Activated CD4-positive, alpha-beta T cell treated with anti-CD3 and anti-CD28 coated beads, Interleukin-2, amount 50 U/mL, for 48 hours (primary cell): Measurements from ENCODE around the gene KIF20B.
A peak's percentile ranks its signal among the peaks of the same experiment; 100 is the strongest.

Experiments used
- DNase-seq, 2 experiments: peaks; one replicate each; pipeline ENCODE4 v3.0.0-alpha.2; 2020

Gene KIF20B, protein sequence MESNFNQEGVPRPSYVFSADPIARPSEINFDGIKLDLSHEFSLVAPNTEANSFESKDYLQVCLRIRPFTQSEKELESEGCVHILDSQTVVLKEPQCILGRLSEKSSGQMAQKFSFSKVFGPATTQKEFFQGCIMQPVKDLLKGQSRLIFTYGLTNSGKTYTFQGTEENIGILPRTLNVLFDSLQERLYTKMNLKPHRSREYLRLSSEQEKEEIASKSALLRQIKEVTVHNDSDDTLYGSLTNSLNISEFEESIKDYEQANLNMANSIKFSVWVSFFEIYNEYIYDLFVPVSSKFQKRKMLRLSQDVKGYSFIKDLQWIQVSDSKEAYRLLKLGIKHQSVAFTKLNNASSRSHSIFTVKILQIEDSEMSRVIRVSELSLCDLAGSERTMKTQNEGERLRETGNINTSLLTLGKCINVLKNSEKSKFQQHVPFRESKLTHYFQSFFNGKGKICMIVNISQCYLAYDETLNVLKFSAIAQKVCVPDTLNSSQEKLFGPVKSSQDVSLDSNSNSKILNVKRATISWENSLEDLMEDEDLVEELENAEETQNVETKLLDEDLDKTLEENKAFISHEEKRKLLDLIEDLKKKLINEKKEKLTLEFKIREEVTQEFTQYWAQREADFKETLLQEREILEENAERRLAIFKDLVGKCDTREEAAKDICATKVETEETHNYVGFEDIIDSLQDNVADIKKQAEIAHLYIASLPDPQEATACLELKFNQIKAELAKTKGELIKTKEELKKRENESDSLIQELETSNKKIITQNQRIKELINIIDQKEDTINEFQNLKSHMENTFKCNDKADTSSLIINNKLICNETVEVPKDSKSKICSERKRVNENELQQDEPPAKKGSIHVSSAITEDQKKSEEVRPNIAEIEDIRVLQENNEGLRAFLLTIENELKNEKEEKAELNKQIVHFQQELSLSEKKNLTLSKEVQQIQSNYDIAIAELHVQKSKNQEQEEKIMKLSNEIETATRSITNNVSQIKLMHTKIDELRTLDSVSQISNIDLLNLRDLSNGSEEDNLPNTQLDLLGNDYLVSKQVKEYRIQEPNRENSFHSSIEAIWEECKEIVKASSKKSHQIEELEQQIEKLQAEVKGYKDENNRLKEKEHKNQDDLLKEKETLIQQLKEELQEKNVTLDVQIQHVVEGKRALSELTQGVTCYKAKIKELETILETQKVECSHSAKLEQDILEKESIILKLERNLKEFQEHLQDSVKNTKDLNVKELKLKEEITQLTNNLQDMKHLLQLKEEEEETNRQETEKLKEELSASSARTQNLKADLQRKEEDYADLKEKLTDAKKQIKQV (N-terminal part only)

DNA sequence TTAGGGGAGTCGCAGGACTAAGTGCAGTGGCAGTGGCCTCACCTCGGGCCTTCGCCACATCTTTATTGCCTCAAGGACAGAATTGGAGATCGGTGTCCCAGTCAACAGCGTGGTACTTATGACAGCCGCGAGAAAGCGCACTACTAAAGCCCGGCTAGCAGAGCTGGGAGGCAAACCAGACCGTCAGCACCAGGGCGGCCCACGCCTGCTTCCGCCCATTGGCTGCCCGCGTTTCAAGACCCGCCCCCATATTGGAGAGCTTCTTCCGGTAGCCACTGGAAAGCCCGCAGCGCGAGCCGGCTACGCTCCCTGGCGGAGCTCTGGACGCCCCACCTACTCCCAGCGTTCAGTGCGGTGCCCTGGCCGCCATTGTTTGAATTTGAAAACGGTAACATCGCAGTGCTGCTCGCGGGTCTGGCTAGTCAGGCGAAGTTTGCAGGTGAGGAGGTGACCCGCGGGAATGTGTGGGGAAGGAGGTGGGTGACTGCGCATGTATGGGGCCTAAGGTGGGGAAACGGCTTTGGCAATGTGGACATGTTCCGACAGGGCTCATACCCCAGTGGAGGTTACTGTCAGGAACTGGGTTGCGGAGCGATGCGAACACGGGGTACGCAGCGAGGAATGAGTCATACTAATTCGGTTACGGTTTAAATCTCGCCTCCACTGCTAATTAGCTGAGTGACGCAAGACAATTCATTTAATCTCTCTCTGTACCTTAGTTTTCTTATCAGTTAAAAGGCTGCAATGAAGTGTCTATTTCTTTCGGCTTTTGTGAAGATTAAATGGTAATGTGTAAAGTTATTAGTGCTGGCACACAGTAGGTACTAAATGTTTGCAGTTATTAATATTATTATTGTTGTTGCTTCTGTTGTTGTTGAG, at the start of gene KIF20B:
KIF20B (plus strand) TSS at position 349 of the 879 bp plus-strand sequence. CDS start 3,705 bp downstream, outside the sequence.
- peak; percentile 92 to 95 for DNase-seq

DNA sequence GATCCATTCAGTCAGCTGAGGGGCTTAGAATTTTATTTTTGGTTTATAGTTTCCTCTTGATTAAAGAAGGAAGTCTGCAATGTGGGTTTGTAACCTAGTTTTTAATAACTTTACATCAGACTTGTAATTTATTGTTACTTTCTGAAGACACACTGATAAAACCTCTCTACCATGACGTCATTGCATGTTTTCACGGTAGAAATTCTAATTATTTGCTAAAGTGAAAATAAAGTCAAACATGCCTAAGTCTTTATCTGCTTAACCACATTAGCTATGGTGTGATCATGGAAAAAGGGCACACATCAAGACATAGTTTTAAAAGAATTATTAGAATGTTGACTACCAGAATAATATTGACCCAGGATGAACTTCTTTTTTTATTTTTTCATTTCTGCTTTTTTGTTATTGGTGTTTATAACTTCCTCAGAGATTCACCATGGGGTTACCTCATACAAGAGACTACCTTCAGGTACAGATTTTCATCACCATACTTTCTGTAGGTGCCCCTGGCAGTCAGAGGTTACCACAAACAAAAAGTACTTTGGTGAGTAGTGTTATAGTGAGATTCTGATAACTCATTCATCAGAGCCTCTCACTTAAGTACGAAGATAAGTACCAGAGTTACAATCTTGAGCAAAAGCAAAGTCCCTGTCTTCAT, 49.3 kb upstream of the KIF20B start:
- no peak for DNase-seq

DNA sequence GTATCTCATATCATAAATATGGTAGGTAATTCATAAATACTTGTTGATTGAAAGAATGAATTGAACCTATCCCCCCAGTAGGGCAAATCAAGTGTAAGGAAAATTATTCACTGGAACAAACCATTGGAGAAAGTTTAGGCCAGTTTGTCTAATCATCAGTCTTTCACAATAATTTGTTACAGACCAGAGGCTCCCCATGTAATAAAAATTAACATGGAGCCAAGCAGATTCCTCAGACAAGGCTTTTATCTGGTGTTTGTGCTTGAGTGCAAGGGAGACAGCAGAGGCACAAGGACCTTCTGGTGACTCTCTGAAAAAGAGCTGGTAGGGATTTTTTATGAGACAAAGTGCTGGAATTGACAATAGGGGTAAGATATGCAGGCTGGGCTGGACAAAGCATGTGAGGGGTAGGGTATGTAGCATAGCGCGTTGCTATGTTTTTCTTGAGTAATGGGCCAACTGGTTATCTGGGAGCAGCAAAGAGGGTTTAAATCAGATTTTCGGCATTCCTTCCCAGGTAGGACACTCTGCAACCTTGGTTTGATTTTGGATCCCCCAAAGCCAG, 48.5 kb upstream of the KIF20B start:
- no peak for DNase-seq

DNA sequence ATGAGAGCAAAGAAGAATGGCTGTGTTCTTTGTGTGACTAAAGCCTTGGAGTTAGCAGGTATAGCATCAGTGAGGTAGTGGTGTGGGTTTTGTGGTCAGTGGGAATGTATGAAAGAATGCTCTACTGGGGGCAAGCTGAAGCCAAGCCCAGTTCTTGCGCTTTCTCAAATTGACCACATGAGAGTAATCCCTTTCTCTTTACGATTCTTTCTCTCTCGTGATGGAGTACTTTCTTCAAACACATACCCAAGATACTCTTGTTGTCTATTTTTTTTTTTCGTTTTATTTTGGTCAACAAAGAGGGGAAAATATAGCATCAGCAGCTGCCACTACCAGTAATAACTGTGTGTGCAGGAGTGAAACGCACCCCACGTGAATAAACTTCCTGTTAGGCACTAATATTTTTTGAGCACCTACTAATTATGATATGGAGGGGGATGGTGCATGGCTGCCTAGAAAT, 48.0 kb upstream of the KIF20B start:
- no peak for DNase-seq

DNA sequence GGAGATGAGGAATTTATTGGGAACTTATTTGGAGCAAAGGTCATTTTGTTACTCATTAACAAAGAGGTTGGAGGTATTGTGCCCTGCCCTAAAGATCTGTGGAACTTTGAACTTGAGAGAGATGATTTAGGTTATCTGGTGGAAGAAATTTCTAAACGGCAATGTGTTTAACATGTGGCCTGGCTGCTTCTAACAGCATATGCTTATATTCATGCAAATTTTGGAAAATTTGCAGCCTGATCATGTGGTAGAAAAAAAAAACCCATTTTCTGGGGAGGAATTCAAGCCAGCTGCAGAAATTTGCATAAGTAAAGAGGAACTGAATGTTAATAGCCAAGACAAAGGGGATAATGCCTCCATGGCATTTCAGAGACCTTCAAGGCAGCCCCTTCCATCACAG, 45.7 kb upstream of the KIF20B start:
- DNase-seq = no peak

DNA sequence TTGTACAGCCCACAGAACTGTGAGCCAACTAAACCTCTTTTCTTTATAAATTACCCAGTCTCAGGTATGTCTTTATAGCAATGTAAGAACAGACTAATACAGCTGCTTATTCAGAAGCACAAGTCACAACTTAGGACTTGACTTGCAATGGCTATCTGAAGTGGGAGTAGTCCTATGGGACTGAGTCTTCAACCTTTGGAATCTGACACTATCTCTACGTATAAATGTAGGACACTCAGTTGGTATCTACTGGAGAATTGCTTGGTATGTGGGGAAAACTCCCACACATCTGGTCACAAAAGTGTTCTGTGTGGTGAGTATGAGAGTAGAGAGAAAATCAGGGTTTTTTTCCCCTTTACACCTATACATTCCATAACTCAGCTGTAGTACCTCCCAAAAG, 44.1 kb upstream of the KIF20B start:
- DNase-seq = no peak

DNA sequence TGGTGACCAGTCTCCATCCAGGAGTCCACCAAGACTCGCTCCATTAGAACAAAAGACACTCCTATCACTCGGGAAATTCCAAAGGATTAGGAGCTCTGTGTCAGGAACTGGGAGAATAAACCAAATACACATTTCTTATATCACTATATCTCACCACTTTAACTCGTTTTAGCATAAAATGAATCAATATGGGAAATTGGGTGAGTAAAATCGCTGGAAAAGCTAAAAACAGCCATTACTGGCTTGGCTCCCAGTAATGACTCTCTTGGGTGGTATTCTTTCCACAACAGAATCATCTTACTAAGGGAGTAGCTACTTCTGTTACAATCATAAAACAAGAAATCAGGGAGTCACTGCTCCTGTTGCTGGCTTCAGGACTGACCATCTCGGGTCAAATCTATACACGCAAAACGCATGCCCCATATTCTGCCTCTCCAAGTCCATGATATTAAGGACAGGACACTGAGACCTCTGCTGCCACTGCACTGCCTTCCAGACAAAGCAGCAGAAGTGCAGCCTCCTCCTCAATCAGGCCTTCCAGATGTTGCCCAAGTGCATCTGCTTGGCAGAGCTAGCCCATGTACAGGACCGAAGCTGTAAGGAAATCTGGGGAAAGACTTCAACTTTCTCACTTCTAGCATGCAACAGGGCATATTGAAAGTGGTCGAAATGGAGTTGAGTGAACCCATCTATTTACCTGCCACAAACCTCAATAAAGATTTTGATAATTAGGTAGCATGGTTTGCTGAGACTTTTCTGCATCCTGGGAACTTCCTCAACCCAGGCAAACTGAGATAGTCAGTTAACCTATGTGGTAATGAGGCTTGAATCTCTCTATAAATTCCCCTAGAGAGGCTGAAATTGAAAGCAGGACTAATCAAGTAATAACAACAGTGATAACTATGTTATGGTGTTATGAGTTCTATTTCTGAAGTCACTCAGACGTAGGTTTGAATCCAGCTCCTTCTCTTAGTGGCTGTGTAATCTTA, 42.0 kb upstream of the KIF20B start:
- DNase-seq = no peak

DNA sequence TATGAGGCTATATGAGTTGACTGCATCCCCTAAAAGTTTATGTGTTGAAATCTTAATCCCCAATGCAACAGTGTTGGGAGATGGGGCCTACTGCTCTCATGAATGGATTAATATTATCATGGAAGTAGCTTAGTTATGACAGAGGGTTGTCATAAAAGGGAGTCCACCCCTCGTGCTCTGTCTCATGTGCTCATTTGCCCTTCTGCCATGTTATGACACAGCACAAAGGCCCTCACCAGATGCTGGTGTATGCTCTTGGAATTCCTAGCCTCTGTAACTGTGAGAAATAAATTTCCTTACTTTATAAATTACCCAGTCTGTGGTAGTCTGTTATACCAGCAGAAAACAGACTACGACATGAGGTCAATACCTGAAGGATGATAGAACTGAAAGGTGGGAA, 38.8 kb upstream of the KIF20B start:
- DNase-seq = no peak

DNA sequence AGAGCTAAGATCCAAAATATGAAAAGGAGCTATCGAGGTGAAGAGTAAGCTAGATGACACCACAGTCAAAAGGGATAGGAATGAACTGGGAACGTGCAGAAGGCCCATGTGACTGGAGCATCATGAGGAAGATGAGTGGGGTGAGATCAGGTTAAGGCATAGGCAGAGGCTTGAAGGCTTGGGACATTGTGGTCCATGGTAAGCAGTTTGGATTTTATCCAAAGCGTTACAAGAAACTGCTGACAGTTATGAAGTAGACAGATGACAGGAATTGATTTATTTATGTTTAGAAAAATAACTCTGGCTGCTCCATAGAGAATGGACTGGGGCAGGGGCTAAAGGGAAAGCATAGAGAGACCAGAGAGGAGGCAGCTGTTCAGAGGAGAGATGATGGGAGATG, 38.2 kb upstream of the KIF20B start:
- no peak for DNase-seq

DNA sequence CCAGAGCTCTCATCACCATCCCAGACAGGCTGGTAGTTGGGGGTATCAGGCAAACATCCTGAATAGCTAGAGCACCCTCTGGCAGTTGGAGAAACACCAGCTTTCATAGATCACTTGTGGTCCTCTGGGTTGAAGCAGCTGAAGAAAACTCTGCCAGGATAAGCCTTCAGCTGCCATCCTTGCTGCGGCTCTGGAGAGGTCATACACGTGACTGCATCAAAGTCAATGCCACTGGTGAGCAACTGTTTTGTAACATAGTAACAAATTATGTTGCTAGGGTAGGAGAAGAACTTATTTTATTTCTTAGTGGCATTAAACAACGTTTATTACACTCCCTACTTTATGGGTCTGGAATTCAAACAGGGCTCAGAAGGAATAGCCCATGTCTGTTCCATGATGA, 37.2 kb upstream of the KIF20B start:
- no peak for DNase-seq

DNA sequence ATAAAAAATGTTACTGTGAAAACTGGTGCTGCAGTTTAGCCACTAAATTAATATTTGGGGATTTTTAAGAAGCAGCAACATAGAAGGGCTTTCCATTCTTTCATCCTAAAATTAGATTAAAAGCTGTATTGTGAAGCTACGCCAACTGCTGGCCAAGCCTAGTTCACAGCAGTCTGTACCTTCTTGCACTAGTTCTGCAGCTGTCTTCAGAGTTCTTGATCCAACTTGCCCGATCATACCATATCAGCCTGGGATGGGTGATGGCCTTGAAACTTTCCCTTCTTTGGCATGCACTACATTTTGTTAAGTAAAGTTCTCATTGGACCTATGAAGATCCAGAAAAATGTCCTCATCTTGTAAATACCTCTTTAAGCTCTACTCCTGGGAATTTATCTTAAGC, 36.1 kb upstream of the KIF20B start:
- DNase-seq = no peak

DNA sequence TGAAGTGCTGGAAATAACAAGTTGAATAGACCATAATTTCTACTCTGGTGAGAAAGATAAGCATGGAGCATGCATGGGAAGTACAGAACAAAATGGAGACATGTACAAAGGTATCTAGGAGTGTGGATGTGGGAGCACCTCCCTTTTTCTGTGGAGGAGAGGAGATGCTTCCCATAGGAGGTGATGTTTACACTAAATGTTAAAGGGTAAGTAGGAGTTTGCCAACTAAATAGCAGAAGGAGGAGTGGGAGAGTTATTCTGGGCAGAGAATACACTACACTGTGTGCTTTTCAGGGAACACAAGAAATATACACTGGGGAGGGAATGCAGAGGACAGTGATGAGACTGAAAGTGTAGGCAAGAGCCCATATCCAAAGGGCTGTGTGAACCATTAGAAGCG, 35.3 kb upstream of the KIF20B start:
- DNase-seq = no peak

DNA sequence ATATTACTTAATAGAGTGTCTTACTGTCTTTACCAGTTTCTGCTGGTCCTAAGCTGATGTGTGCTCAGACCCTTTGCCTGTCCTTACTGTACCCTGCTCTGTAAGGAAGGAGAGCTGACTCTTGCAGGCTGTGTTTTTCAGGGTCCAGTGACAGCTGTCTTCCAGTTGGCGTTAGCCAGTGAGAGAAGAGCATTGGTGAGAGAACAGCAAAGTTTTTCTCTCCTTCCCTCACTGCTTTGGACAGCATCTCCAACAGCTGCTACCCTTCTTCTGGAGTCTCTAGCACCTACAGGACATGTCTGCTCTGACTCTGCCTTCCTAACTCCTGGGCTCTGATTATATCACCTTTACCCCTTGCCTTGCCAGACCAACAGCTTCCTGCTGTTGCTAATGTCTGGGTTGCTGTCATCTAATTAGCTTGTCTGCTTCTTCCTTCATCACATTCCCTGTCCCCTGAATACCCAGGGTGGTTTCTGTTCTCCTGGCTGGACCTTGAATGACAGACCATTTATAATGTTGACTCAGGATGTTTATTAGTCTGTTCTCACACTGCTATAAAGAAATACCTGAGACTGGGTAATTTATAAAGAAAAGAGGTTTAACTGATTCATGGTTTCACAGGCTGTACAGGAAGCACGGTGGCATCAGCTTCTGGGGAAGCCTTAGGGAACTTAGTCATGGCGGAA, 32.9 kb upstream of the KIF20B start:
- DNase-seq = no peak

DNA sequence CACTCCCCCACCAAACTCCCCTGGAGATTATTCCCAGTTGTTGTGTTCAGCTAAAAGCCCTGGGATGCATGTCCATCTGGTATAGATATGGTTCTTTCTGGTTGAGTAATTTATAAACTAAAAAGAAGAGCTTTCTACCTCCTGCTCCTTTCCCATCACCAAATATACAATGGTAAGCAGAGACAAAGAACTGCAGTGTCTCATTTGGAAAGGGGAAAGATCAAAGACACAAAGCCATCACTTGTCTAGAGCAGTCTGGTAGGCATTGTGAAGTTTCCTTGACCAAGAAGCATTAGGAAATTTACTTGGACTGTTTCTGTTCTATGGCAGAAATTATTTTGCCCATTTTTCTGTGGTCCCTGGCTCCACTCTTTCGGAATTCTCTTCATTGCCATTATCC, 31.4 kb upstream of the KIF20B start:
- DNase-seq = no peak

DNA sequence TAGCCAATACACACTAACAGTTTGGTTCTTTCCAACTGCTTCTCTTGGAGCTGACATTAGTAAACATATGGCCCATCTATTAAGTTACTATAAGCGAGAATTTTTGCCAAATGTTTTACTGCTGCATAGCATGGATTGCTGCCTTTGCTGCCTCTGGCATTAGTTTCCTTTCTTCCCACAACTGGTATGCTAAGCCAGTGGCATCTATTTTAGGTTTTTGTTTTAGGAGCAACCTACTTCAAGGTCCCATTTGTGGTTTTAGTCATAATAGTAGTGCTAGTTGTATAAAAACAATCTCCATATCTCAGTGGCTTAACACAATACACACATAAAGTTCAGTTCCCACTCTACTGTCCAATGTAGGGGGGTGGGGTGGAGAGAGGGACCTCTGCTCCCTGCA, 30.5 kb upstream of the KIF20B start:
- DNase-seq = no peak

DNA sequence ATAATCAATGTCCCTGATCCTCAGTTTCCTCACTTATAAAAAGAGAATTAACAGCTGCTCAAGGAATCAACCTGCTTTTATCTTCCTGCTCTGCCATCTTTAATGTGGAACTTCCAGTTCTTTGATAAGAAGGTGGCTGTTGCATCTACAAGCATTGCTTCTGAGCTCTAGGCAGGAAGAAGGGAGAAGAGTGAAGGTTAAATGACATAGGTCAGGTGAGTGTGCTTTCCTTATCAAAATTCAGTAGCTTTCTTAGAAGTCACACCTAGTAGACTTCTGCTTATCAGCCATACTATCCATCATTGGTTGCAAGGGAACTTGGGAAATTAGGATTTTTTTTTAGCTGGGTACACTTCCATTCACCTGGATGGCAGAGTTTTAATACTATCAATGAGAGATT, 24.0 kb upstream of the KIF20B start:
- DNase-seq = no peak

DNA sequence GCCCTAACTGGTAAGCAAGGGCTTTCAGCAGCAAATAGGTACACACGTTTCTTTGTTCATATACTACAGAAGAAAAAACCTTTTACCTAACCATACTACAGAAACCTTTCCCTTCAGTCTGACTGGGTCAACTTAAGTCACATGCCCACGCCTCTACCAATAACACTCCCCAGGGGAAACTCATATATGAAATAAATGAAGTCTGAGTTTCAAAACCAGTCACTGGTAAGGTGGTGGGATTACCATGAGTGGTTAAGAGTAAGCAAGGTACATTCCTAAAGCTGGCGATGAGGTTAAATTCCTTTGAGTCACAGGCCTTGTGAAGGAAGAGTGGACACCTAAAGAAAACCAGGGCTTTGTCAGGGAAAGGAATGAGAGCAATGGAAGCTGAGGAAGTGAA, 21.4 kb upstream of the KIF20B start:
- DNase-seq = no peak

DNA sequence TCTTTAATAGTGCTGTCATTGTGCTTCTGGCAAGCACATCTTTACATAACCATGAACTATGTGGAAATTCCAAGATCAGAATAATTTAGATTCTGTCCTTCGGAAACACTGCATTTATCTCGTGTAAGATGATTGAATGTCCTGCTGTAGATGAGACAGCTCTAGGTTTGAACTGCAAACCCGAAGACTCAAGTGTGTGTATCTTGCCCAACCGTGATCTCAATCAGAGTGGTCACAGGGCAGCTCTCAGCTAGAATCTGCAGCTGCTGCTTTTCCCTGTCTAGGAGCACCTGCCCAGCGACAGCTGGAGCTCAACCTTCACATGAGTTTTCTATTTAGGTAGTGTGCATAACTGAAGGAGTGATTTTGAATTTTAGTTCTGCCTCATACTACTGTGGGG, 17.5 kb upstream of the KIF20B start:
- no peak for DNase-seq

DNA sequence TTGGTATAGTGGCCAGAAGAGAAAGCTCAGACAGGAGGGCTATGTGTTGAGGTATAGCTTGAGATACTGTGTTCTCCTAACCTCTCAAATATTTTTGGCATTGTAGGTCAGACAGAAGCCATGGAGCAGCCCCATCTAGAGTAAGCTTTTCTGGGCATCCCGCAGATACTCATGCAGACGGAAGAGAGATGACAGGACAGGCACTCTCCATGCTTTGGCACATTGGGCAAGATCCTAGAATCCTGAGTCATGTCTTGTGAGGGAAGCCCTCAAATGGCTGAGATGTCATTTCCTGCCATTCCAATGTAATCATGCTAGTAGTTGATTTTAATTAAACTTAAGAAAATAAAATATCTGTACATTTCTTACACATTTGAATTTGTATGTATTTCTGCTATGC, 16.8 kb upstream of the KIF20B start:
- no peak for DNase-seq
